Middle frontal gyrus (tissue), 1 donor: Measurements from ENCODE around the gene TMEM117.
"Not testable (repeated sequence)": the region's sequence is repeated elsewhere in the genome, so short reads cannot be mapped to it uniquely, and the experiment has no call there.

Source experiments
- DNase-seq: peaks from one replicate; pipeline ENCODE4 v3.0.0-alpha.2; 2015; ENCODE audit warnings: low spot score; ENCODE audit errors: extremely low spot score

Gene TMEM117

DNA sequence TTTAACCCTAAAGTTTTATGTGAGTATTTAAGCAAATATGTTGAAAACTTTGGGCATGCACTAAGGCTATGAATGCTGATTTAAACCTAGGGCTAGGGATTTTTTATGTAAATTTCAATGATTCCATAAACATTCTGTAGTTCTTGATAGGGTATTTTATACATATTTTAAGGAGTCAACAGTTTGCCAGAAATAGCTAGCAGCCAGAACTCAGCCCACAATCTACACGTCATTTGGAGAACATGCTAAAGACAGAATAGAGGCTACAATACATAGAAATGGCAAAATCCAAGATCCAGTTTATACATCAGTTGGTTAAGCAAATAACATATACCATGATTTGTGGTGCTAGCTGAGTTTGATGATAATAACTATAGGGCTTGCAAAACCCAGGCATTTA, 184.7 kb downstream of the TMEM117 start:
- no peak for DNase-seq

DNA sequence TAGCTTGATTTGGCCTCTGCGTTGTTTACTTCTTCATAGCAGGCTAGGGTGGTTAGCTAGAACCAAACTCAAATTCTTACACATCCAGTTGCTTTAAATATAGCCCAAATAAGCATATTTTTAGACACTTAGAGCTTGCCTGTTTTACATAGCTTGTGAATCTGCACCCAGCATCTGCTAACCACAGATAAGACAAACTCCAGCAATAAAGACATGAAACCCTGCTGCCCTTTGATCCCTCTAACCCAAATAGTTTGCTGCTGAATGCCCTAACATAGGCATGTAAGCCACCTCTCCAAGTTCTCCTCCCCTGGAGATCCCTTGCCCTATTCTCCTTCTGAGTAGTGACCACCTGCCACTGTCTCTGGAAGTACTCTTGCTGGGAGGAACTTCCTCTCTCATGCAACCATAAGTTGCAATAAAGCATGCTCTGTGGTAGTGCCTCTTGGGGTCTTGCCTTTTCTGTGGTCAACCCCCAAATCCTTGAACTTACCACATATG, 185.6 kb downstream of the TMEM117 start:
- DNase-seq, result no peak

DNA sequence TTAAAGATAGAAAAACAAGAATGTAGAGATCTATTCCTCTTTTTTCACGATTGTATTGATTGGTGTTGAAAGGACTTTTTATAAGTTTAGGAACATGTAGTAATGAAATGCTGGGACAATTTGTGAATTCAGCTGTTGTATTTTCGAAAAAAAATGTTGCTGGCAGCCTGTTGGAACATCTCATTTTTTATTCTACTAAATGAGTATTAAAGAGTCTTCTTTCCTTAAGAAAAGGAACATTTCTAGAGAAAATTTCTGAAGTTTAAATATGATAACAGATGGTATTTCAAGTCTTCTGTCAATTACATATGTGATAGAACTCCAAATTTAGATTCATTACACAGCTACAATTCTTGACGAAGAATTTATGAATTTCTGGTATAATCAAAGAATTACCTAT, 189.6 kb downstream of the TMEM117 start:
- DNase-seq, result no peak

DNA sequence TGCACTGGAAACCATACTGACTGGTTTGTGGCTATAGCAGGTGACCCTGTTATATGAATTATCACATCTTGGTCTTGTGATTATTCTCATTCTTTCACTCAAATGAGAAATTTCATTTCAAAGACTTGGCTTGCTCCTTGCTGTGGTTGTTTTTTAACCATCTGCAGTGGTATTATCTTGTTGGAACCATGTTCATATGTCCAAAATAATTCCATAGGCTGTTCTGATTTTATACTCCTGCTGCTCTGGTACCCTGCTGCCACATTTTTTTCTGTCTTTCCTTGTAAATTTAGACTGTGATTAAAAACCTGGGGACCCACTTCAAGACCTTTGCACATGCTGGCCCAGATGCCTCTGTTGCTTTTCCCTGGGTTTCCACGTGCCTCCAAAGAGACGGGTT, 190.2 kb downstream of the TMEM117 start:
- no peak for DNase-seq

DNA sequence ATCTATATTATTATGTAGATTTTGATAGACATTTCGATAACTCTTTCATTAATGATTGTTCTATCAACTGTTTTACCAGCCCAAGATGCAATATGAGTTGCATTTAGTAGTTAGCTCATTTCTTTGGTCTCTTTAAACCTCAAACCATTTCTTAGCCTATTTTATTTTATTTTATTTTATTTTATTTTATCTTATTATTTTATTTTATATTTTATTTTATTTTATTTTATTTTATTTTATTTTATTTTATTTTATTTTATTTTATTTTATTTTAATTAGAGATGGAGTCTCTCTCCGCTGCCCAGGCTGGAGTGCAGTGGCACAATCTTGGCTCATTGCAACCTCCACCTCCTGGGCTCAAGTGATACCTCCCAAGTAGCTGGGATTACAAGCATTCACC, 191.0 kb downstream of the TMEM117 start:
- DNase-seq, result not testable (repeated sequence)

DNA sequence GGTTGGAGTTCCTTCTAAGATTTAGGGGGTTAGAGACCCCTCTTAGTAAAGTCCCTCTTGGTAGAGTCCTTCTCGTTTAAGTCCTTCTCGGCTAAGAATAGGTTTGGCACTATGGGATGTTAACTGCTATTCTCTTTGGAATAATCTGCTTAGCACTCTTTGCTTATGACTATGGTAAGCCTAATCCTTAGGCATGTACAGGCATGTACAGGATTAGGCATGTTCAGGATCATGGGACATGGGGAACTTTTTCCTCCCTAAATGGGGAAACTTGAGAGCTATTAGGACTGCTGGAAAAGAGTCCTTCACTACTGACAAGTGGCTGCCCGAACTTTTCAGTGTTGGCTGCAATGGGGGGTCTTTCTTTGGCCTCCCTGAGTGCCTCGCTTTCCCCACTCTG, 193.3 kb downstream of the TMEM117 start:
- no peak for DNase-seq

DNA sequence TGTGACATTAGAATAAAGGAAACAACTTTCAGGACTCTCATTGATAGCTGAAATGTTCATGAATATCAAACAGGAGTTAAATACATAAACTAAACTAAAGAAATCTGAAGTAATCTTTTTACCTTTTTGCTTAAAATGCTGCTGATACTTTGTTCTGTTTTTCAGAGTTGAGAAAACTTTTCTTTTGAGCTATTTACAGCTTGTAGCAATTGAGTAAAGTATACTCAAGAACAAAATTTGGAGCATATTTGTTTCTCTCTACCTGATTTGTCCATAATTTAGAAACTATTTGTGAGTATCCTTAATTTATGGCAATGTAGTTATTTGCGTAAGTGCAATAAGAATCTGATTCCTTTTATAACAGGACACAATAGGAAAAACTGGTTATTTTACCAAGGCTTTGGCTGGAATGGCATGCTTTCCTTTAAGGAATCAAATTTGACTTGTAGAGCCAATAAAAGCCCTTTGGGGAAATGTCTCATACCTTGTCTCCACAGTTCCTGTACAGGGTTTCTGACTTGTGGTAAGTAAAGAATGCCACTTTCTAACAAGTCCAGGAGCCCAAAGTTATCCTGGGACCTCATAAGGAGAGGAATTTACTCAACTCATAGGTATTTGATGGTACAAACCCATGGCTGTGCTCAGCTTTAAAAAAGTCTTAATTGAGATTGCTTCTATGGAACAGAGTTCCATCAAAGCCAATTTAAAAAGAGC, 195.7 kb downstream of the TMEM117 start:
- DNase-seq, result no peak

DNA sequence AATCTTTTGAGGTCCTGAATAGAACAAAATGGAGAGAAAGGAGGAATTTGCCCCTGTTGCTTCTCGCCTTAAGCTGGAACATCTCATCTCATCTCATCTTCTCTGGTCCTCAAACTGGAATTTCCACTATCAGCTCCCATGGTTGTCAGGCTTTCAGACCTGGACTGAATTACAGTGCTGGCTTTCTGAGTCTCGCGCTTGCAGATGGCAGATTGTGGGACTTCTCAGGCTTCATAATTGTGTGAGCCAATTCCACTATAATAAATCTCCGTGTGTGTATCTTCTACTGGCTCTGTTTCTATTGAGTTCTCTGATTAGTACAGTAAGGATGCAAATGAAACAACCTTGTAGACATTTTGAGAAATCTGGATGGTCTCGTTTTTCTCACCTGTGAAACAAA, 199.0 kb downstream of the TMEM117 start:
- no peak for DNase-seq

DNA sequence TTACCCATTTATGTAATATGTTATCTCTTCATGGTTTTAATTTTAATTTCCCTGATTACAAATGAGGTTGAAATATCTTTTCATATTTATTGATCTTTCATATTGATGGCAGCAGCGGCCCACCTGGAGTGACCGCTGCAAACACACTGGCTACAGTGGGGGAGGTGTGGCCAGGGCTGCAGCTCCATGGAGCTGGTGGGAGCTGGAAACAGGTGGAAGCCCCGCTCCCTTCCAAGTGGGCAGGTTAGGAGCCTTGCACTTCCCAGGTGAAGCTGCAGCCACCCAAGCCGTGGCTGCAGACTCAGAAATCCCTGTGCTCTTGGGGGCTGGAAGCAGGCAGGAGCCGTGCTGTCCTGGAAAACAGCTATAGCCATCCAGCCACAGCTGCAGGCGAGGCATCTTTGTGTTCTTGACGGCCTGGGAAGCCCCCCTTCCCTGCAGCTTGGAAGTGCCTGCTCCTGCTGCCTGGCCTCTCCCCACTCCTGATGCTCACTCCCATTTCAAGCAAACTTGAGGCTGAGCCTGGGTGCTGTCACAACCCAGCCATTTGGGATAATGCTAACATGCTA, 201.1 kb downstream of the TMEM117 start:
- no peak for DNase-seq

DNA sequence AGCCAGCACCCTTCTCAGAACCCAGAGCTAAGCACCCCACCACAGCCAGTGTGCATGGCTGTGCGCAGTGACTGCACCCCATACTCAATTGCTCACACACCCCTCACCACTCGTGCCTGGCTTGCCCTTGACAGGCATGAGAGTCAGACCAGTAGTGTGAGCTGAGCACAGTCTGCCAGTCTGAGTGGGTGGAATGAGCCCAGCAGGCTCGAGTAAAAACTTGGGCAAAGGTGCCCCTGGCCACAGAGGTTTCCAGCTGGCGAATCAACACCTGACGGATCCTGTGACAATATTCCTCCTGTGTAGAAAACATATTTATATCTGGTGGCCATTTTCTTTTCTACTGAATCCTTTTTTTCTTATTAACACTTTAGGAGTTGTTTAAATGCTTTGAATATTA, 202.5 kb downstream of the TMEM117 start:
- no peak for DNase-seq

DNA sequence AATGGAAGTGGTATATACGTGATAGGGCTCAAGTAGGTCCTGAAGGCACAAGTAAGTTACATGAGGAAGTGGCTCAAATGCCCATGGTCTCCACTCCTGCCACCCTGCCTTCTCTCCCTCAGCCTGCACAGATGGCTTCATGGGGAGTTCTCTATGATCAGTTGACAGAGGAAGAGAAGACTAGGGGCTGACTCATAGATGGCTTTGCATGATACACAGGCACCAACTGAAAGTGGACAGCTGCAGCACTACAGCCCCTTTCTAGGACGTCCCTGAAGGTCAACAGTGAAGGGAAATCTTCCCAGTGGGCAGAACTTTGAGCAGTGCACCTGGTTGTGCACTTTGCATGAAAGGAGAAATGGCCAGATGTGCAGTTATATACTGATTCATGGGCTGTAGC, 208.6 kb downstream of the TMEM117 start:
- not testable (repeated sequence) for DNase-seq

DNA sequence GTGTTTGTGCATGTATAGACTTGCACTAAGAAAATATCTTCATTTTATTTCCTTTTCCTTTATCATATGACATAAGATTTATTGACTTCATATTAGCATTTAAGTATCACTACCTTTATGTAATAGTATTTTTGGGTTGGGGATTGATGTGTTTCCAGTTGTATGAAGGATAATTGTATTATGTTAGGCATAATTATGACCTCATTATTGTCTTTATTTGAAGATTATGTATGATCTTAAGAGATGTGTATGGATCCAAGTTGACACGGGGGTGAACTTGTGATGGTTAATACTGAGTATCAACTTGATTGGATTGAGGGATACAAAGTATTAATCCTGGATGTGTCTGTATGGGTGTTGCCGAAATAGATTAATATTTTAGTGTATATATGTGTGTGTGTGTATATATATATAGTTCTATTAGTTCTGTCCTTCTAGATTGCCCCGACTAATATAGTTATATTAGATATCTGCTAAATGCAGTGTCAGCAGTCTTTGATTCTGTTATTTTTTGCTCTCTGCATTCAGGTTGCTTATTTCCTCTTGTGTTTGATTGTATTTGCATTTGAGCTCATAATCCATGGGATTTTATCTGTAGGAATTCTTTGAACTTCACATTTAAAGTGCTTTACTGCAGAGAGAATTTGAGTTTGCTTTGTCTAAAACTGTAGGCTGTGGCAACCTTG, 211.0 kb downstream of the TMEM117 start:
- DNase-seq, result no peak

DNA sequence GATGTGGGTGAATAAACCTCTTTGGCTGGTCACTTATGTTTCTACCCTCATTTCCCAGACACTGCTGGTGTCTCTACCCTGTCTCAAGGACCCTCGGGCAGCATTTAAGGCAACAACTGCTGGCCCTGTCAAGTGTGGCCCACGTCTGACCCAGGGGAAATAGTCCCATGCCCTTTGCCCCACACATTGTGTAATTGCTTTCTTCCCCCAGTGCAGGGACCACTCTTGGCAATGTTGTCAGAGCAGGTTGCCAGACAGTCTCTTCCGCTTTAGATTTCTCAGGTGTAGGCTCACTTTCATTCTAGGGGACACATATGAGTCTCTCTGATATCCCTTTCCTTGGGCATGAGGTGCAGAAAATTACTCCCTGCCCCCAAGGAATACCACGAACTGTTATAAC, 216.7 kb downstream of the TMEM117 start:
- DNase-seq, result no peak

DNA sequence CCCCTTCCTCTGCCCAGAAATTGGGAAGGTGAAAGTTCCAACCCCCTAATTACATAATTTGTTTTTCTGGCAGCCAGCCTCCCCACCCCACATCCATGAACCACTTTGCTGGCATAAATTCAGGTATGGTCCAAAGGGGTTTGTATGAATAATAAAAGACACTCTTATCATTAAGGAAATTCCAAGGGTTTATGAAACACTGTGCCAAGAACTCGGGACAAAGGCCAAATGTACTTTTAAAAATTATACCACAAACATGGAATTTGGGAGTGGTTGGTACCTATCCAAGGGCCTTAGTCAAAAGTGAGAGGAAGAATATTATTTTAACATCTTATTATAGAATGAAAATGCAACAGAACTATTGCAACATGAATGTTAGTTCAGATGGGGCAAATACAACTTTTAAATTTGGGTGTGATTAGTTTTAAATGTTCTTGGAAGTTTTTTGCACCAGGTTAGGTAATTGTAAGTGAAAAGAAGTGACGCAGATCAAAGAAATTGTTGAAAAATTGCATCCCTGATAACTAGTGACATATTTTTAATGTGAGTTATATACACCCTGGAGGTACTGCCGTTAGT, 217.8 kb downstream of the TMEM117 start:
- no peak for DNase-seq

DNA sequence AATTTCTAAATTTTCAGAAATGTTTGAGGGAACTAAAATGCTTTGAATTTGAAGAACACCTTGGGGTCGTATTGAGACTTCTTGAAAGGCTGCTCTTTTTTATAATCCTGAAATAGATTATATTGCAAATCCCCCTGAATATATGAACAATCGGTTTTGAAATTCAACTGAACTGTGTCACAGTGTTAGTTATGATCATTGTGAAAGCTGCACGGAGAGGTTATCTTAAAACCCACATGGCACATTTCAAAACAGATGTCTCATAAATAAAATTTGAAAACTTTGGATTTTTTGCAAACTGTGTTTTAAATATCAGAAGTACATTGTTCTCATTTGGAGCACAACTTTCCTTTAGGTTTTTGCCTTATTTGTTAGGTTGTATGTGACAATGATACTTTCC, 218.4 kb downstream of the TMEM117 start:
- DNase-seq, result no peak

DNA sequence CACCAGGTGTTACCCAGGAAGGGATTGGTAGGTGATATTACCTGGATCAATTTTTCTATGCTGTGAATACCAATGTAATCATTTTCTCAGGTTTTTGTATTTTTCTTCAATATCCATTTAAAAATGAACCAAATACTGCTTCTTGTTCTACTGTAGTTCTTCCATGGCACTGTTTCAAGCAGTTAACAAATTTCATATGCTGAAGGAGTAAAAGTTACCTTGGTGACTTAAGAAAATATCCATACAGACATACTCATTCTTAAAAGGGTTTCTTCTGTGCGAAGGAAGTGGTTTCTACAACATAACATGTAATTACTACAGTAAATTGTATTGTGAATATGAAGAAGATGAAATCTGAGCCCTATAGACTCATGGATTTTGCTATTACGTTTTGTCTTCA, 222.5 kb downstream of the TMEM117 start:
- no peak for DNase-seq

DNA sequence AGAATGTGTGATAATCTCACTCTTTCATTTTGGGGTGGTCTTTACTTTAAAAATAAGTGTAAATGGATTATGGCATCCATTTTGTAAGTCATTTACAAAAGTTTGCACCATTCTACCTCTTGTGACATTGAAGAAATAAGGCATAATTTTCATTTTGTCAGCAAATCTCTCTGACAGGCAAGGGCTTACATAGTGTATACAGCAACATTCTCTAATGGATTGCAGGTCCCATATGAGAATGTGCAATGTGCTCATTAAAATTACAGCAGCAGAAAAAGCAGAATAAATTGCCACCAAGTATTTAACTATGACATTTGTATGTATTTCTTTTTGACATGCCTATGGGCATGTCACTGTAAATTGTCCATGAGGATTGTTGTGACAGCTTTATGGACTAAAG, 223.6 kb downstream of the TMEM117 start:
- DNase-seq, result no peak

DNA sequence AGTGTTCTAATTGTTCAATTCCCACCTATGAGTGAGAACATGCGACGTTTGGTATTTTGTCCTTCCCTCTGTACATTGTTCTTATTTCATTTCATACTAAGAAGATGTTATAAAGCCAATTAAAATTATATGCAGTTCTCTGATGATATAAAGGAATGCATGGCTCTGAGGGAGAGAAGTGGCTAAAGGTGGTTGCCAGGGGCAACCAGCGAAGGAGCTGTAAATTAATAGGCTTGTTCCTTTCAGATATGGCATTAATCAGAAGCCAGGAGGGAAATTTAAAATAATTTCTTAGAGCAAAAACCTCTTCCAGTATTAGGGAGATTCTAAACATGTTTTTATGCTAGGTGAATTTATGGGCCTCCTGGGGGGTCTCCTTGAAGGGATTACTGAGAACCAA, 227.8 kb downstream of the TMEM117 start:
- DNase-seq, result no peak

DNA sequence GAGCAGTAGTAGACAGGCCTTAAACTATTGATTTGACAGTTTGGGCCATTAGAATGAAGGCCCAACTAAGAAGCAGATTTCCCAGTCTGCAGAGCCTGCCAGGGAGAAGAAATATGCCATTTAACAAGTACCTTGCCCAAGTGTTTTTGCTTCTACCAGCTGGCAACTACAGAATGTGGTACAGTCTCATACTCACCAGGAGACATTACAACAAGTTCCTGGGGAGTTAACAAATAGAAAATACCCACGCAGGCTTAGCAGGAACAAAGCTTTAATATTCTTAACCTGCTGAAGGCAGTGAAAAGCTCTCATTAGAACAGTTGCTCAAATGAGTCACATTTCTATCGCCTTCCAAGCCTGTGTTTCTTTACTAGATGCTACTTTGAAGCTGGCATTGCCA, 241.0 kb downstream of the TMEM117 start:
- no peak for DNase-seq

DNA sequence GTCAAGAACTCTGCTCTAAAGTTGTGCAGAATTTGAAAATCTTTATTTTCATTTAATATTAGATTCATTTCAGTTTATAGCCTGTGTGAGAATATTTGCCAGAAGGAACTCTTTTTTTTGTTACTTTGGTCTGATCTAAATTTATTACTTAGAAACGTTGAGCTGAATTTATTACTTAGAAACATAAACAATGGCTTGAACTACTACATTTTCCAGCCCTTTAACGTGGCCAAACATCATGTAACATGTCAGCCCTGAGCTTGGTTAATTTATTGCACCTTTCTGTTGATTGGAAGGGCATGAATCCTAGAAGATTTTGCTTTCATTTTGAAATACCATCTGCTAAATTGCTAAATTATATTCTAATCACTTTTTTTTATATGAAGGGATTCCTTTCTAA, 241.4 kb downstream of the TMEM117 start:
- DNase-seq, result no peak

DNA sequence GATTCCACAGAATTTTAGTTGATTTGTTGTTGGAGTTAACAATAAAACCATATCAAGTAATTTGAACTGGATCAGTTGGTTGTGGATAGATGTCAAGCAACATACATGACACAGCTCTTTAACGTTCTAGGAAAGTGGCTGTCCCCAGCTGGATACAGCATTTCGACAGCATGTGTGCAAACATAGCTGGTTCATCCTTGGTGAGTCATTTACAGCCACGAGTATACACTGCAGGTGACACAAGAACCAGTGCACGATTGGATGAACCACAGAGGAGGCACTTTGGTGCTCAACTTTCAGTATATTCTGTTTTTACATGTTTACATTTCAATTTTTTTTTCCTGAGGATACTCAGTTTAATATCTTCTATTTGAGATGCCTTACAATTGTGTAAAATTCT, 242.4 kb downstream of the TMEM117 start:
- no peak for DNase-seq

DNA sequence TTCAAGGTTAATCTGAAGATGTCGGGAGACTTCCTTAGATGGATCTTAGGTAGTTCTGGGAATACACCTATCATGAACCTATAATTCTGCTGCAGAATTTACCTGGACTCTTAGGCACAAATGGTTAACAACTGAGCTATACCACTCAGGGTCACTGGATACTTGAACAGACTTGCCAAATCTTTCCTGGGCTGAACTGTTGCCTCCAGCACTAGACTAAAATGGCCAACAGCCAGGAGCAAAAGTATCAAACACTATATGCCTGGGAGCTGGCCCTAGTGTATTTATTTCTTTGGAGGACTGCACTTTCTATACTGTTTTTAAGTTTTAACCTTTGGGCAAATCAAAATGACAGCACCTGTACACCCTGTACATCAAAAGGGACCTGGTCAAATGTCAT, 252.8 kb downstream of the TMEM117 start:
- no peak for DNase-seq
